GM12878 (cell line): ENCODE data around the gene TARBP1. TPM values are rescaled to one million over a fixed set of nuclear protein-coding genes. Genes with fewer than 3 reads are reported as not detected.

Experiments used
- ATAC-seq: fragments of 200-7000 bp; cut with Tn5 transposase; 3 replicates; pipeline ENCODE4 v1.9.1; 2020; ENCODE audit warnings: mild to moderate bottlenecking, moderate library complexity
- BruUV-seq: library from RNA; stranded (reverse); fragments of 400-500 nt; replicated peaks from 2 replicates; lab custom pipeline; 2021; lab: Mats Ljungman, UMichigan
- CTCF ChIA-PET: fragments of 300-600 bp; sonication (Branson Sonifier 250); formaldehyde crosslinking; extraction: SDS; loops from one replicate; lab custom pipeline; 2021; ENCODE audit warnings: inconsistent platforms; lab: Yijun Ruan, JAX
- POLR2A ChIA-PET: fragments of 350-600 bp; formaldehyde crosslinking; extraction: SDS; loops from one replicate; lab custom pipeline; 2021; ENCODE audit warnings: inconsistent platforms; lab: Charles Lee
- RAD21 ChIA-PET: fragments of 300-600 bp; sonication (Branson Sonifier 250); formaldehyde crosslinking; loops from one replicate; lab custom pipeline; 2023; ENCODE audit warnings: antibody characterized with exemption; ENCODE audit not compliant: unreplicated experiment; lab: Charles Lee
- SMC1A ChIA-PET: fragments of 300-600 bp; sonication (Branson Sonifier 250); formaldehyde crosslinking; loops from one replicate; lab custom pipeline; 2023; ENCODE audit not compliant: unreplicated experiment, uncharacterized antibody; lab: Charles Lee
- DNase-seq: peaks from one replicate; pipeline ENCODE4 v3.0.0-alpha.2; 2011; ENCODE audit warnings: low read depth, low spot score
- FAIRE-seq: peaks from 3 replicates; lab custom pipeline; 2011; peaks lifted over from hg19 to GRCh38; lab: Jason Lieb, UNC
- H2AFZ ChIP-seq: 2 replicates; pipeline ENCODE4 v1.6.0; 2011; ENCODE audit warnings: low read depth, low read length, control low read depth; ENCODE audit not compliant: control insufficient read depth
- H3K27ac ChIP-seq: 2 replicates; pipeline ENCODE4 v1.5.1; 2011; ENCODE audit warnings: control low read depth; ENCODE audit not compliant: control insufficient read depth, insufficient read depth
- H3K27me3 ChIP-seq, 2 experiments: replicated peaks in 1 of 2; 2 replicates each; pipeline versions ENCODE4 v1.6.0 to v1.6.1; 2011; ENCODE audit warnings: low read length in 1 of 2; ENCODE audit not compliant: control insufficient read depth in 2 of 2, insufficient read depth in 2 of 2
- H3K36me3 ChIP-seq, 2 experiments: 2 replicates each; pipeline ENCODE4 v1.5.1; 2011; ENCODE audit warnings: low read length in 1 of 2; ENCODE audit not compliant: control insufficient read depth in 2 of 2, insufficient read depth in 2 of 2
- H3K4me1 ChIP-seq: 2 replicates; pipeline ENCODE4 v1.6.1; 2011; ENCODE audit warnings: mild to moderate bottlenecking, low read length, moderate library complexity, mixed read lengths; ENCODE audit not compliant: control insufficient read depth, insufficient read depth
- H3K4me2 ChIP-seq: 2 replicates; pipeline ENCODE4 v1.6.0; 2011; ENCODE audit warnings: control low read depth; ENCODE audit not compliant: control insufficient read depth, insufficient read depth
- H3K4me3 ChIP-seq: fragments of 200-600 bp; sonication (generic); 2 replicates; pipeline ENCODE4 v1.5.1; 2016
- H3K79me2 ChIP-seq: 2 replicates; pipeline ENCODE4 v1.6.0; 2011; ENCODE audit warnings: low read length; ENCODE audit not compliant: control insufficient read depth, insufficient read depth
- H3K9ac ChIP-seq: 2 replicates; pipeline ENCODE4 v1.8.0; 2011; ENCODE audit warnings: low read length, control low read depth, mixed read lengths; ENCODE audit not compliant: control insufficient read depth, insufficient read depth
- H3K9me3 ChIP-seq: replicated peaks from 3 replicates; pipeline ENCODE4 v1.5.1; 2011; ENCODE audit warnings: mild to moderate bottlenecking, low read length; ENCODE audit not compliant: control insufficient read depth, insufficient read depth
- H4K20me1 ChIP-seq: 2 replicates; pipeline ENCODE4 v1.6.0; 2011; ENCODE audit not compliant: control insufficient read depth, insufficient read depth
- ATF3 ChIP-seq: IDR thresholded peaks from 2 replicates; pipeline ENCODE4 v1.6.1; 2011; ENCODE audit warnings: low read depth, mild to moderate bottlenecking, low read length, moderate library complexity, borderline replicate concordance; ENCODE audit errors: extremely low read depth
- CEBPB ChIP-seq, 2 experiments: fragments of 150-350 bp in 1 of 2; IDR thresholded peaks; 2 replicates each; pipeline ENCODE4 v1.6.1; 2012 to 2014; ENCODE audit warnings: low read depth in 2 of 2, low read length in 2 of 2, borderline replicate concordance in 1 of 2, inconsistent platforms in 1 of 2
- CHD1 ChIP-seq: IDR thresholded peaks from 2 replicates; pipeline ENCODE4 v1.6.1; 2012; ENCODE audit warnings: low read depth, low read length, improper control_type of control experiment
- E2F8 ChIP-seq: fragments of 450-650 bp; IDR thresholded peaks from 2 replicates; pipeline ENCODE4 v1.6.1; 2018; ENCODE audit warnings: mild to moderate bottlenecking, low read depth, moderate library complexity; ENCODE audit not compliant: partially characterized antibody
- EED ChIP-seq: sonication (generic); IDR thresholded peaks from 2 replicates; pipeline ENCODE4 v1.6.1; 2016; ENCODE audit warnings: antibody characterized with exemption, low read depth
- ESRRA ChIP-seq: IDR thresholded peaks from 2 replicates; pipeline ENCODE4 v1.6.1; 2012; ENCODE audit warnings: mild to moderate bottlenecking, low read length, improper control_type of control experiment
- HCFC1 ChIP-seq: fragments of 150-350 bp; IDR thresholded peaks from 2 replicates; pipeline ENCODE4 v1.6.1; 2014; ENCODE audit warnings: low read length
- IRF4 ChIP-seq: IDR thresholded peaks from 2 replicates; pipeline ENCODE4 v1.6.1; 2011; ENCODE audit warnings: low read depth, low read length
- IRF5 ChIP-seq: fragments of 450-650 bp; IDR thresholded peaks from 2 replicates; pipeline ENCODE4 v1.6.1; 2017; ENCODE audit warnings: borderline replicate concordance
- KDM1A ChIP-seq: fragments of 200-600 bp; sonication (generic); IDR thresholded peaks from 2 replicates; pipeline ENCODE4 v1.6.1; 2016; ENCODE audit warnings: borderline replicate concordance
- NBN ChIP-seq: fragments of 450-650 bp; IDR thresholded peaks from 2 replicates; pipeline ENCODE4 v1.6.1; 2016
- NFYB ChIP-seq: IDR thresholded peaks from 2 replicates; pipeline ENCODE4 v1.6.1; 2011; ENCODE audit warnings: low read depth, mild to moderate bottlenecking, low read length, improper control_type of control experiment, moderate library complexity; ENCODE audit not compliant: insufficient read depth
- RAD21 ChIP-seq: IDR thresholded peaks from 2 replicates; pipeline ENCODE4 v1.6.1; 2011; ENCODE audit warnings: mild to moderate bottlenecking, low read depth, low read length, moderate library complexity; ENCODE audit not compliant: insufficient read depth
- RELA ChIP-seq: fragments of 450-650 bp; IDR thresholded peaks from 2 replicates; pipeline ENCODE4 v1.8.0; 2014; ENCODE audit warnings: borderline replicate concordance; ENCODE audit not compliant: partially characterized antibody
- YY1 ChIP-seq: IDR thresholded peaks from 2 replicates; pipeline ENCODE4 v1.6.1; 2011; ENCODE audit warnings: low read depth, mild to moderate bottlenecking, low read length
- ZNF592 ChIP-seq: fragments of 450-650 bp; IDR thresholded peaks from 2 replicates; pipeline ENCODE4 v1.6.1; 2017; ENCODE audit warnings: mild to moderate bottlenecking, moderate library complexity
- WGBS: methylation state at CpG from one replicate; pipeline ENCODE4 v1.1.6; 2016; ENCODE audit warnings: low lambda C conversion rate; ENCODE audit not compliant: insufficient replicate concordance, insufficient coverage; ENCODE audit errors: missing lambda C conversion rate; 5-methylcytosine and 5-hydroxymethylcytosine counted together
- in situ Hi-C: fragments of 300-500 bp; cut with MboI; formaldehyde crosslinking; loops from 9 replicates; pipeline ENCODE4 v1.14.3; 2018; ENCODE audit warnings: mixed read lengths
- intact Hi-C: fragments of 100-400 bp; cut with micrococcal nuclease; formaldehyde crosslinking; loops from one replicate; pipeline ENCODE4 v1.14.2; 2022; ENCODE audit not compliant: unreplicated experiment
- polyA plus RNA-seq, 11 experiments: library from polyadenylated mRNA; depleted of rRNA in 4 of 11; unstranded in 6 of 11; stranded (reverse) in 5 of 11; fragments of >200 nt; fragmentation: Nextera tagmentation in 4 of 11; fragmentation: Illumina TruSeq in 1 of 11; extraction: Ambion mirVana in 4 of 11; extraction: Trizol in 1 of 11; gene quantifications; 1 replicate in 1 of 11; 2 replicates in 10 of 11; pipeline versions ENCODE4 v1.2.1 to v1.2.3, GENCODE V29; 2011 to 2016; ENCODE audit warnings: inconsistent platforms in 2 of 11, missing spikeins in 2 of 11, low read depth in 1 of 11
- total RNA-seq, 4 experiments: library from RNA; depleted of rRNA in 3 of 4; stranded (reverse); fragments of >200 nt in 3 of 4; fragmentation: Illumina TruSeq in 1 of 4; extraction: Trizol in 1 of 4; gene quantifications; 2 replicates each; pipeline versions ENCODE4 v1.2.1 to v1.2.3, GENCODE V29; 2013 to 2021

TARBP1 gene
- total and polyA plus RNA-seq, 10 of the 15 experiments (the other 5 are each of a cell fraction or from before 2014, with no cell fraction given): 10.8 to 94.4 (median 35.3) TPM

GRCh38 chr1:234468580-234468979, 10.4 kb downstream of the TARBP1 start:
- no peaks in the 10 kb centered on the region for H4K20me1 ChIP-seq
- BruUV-seq: no TSS peak
- H3K36me3 ChIP-seq: peaks cover 0 to 10% of the 10 kb centered on the region in 2 experiments; a peak in 2 of 4 replicates
- H3K79me2 ChIP-seq: peaks cover 13% of the 10 kb centered on the region
- no peak for ATAC-seq
- 94% methylated on average over 1 of the region's 1 CpG for WGBS
- ChIA-PET CTCF (no interaction called here), RAD21 (no interaction called here), POLR2A (no interaction called here), SMC1A (interaction anchor here (0.9 to 1.0 kb wide), 2 partner anchors 9 to 18 kb away, joined by 3 read pairs; no protein-coding TSS in a partner anchor)
- DNase-seq: no peak
- no peak overlapping the region for H3K4me2 ChIP-seq
- no peak overlapping the region for H3K4me3 ChIP-seq
- no peaks in the 10 kb centered on the region for H3K27me3 ChIP-seq
- H2AFZ ChIP-seq: no peak overlapping the region
- H3K9me3 ChIP-seq: no peaks in the 10 kb centered on the region
- H3K27ac ChIP-seq: no peak overlapping the region
- no peak overlapping the region for H3K9ac ChIP-seq
- FAIRE-seq: no peak
- intact Hi-C loops (no loop called here), in situ Hi-C loops (no loop called here)
- peaks cover 12% of the 10 kb centered on the region for H3K4me1 ChIP-seq
- TF ChIP-seq YY1: no peak
- no peak for TF ChIP-seq IRF5
- TF ChIP-seq NBN: no peak
- TF ChIP-seq ATF3: no peak
- TF ChIP-seq EED: no peak
- TF ChIP-seq ZNF592: no peak
- TF ChIP-seq CHD1: no peak
- TF ChIP-seq RELA: no peak
- no peak for TF ChIP-seq IRF4
- TF ChIP-seq CEBPB (IDR thresholded peaks at IDR 0.05; ENCODE audit: borderline replicate concordance in 1 of 2, low read depth in 2 of 2, low read length in 2 of 2): no peak
- TF ChIP-seq E2F8: no peak
- no peak for TF ChIP-seq ESRRA
- TF ChIP-seq NFYB: no peak
- no peak for TF ChIP-seq RAD21
- no peak for TF ChIP-seq KDM1A
- no peak for TF ChIP-seq HCFC1
